NOMO-1 treated with DMSO at 0.1 percent for 48 hours (cell line): ENCODE data around the gene SBF1.
"Not testable (repeated sequence)": the region's sequence is repeated elsewhere in the genome, so short reads cannot be mapped to it uniquely, and the experiment has no call there.

Experiments
- DNase-seq: peaks from one replicate; lab custom pipeline; 2025; ENCODE audit not compliant: unreplicated experiment; lab: John Stamatoyannopoulos, UW

SBF1 gene

DNA sequence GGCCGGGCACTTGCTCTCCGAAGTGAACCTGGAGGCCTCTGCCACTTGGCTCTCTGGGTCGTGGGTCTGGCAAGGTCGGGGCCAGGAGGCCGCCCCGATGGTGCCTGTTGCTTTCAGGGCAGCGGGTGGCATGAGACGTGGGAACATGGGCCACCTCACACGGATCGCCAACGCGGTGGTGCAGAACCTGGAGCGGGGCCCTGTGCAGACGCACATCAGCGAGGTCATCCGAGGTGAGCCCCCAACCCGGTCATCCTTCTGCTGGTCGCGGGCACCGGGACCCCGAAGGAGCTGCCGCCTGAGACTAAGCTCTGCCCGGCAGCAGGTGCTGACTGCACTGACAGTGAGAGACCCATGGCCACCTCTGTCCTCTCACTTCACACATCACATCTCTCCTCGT lies 40.0 kb downstream of the SBF1 start:
- no peak for DNase-seq

GRCh38 chr22:50432877-50433510 lies 41.8 kb downstream of the SBF1 start:
- DNase-seq = not testable (repeated sequence)

- DNase-seq = no peak
These were observed 42.5 kb downstream of the SBF1 start for GRCh38 chr22:50432131-50432876.

- DNase-seq = no peak
These were observed 49.5 kb downstream of the SBF1 start for GRCh38 chr22:50425179-50425916.

DNA sequence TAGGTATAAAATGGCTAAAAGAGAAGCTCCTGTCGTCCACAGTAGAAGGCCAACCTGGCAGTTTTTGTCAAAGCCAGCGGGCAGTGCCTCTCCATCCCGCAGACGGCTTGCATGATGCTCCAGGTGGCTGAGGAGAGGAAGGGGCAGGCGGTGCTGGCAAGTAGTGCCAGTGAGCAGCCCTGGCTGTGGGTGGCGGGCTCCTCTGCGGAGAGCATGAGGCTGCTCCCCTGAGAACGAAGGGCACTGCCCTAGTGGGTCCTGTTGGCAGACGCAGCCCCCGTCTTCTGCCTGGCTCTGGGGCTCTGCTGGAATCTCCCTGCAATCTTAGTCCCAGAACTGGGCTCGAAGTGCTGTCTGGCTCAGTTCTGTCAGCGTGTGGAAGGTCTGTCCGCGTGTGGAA lies 50.9 kb downstream of the SBF1 start:
- no peak for DNase-seq

DNA sequence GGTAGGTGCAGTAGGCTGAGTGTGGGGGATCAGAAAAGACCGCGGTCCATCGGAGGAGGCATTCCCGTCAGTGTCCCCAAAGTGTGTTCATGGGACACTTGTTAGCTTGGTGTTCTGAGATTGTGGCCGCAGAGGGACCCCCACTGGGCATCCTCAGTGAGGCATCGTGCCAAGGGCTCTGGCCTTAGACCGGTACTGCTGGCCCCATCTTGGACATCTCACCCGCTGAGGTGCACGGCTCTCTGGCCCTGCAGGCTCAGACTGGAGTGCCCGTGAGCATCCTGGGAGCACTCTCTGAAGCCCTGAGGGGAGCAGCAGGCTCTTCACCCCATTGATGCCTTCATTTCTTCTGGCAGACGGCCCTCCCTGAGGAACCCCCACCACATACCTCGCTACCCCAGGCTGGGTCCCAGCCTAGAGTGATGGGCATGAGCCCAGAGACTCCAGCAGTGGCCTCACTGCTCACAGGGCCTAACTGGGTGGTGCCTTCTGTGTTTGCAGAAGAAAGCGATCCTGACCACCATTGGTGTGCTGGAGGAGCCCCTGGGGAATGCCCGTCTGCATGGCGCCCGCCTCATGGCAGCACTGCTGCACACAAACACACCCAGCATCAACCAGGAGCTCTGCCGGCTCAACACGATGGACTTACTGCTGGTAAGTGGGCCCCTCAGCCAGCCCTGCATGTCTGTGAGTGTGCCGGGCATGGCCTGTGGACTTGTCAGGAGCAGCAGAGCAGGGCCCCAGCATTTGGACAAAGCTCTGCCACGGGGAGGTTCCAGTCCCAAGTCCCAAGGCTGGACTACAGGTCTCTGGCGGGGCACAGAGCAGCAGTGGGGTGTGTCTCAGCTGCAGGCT lies 51.6 kb downstream of the SBF1 start:
- DNase-seq = no peak

DNA sequence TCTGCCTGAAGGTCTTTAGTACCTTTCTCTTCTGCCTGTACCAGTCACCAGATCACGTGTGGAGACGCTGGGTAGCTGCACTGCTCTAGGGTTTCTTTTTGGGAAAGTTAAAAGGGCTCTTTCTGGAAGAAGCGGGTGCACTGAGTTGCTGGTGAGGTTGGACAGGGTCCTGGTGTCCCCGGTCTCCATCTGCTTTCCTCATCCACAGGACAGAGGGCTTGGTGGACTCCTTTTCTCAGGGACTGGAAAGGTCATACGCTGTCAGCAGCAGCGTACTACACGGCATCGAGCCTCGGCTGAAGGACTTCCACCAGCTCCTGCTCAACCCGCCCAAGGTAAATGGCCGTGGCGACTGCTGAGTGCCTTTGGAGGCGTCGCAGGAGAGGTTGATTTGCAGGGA lies 52.8 kb downstream of the SBF1 start:
- no peak for DNase-seq

- DNase-seq = no peak
These were observed 54.3 kb downstream of the SBF1 start for GRCh38 chr22:50420581-50420980.

DNA sequence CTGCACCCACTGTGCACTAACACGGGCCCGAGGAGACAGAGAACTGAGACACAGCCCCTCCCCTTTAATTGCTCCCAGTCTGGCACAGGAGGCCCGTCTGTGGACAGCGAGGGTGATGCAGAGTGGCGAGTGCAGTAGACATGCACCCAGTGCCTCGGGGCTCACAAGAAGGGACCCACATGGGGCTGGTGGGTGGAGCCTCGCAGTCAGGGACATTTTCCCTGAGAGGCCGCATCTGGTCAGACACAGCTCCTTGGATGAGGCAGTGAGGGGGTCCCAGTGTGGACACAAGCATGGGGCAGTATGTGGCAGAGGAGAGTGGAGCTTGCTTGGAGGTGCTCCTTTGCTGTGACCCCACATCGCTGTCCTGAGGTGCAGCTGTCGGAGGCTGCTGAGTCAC lies 54.8 kb downstream of the SBF1 start:
- DNase-seq = no peak

DNA sequence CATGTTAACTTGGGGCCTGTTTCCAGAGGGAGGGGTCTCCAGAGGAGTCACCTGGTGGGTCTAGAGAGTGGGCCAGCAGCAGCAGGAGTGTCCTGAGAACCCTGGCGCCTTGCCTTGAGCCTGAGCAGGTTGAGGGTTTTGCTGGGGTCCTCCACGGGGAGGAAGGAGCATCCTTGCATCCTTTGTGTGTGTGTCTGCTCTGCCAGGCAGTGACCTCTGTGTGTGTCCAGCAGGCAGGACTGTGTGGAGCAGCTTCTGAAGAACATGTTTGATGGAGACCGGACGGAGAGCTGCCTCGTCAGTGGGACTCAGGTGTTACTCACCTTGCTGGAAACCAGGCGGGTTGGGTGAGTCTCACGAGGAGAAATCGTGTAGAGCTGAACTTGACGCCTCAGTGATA lies 55.7 kb downstream of the SBF1 start:
- no peak for DNase-seq

- DNase-seq = no peak
These were observed 56.2 kb downstream of the SBF1 start for GRCh38 chr22:50418624-50419023.

- DNase-seq = no peak
These were observed 57.2 kb downstream of the SBF1 start for GRCh38 chr22:50417411-50418210.

DNA sequence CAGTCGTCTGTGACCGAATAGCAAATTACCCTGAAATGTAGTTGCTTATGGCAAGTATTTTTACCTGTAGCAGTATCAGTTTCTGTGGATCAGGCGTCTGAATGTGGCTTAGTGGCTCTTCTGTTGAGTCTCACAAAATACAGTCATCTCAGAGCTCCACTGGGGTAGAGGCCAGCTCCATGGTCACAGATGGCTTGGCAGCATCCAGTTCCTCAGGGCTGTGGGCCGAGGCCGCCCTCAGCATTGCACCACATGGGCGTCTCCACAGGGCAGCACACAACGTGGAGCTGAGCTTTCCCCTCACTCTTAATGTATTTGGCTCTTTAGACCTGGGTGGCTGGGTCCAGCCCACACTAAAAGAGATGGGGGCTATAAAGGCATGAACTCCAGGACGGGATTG lies 57.8 kb downstream of the SBF1 start:
- DNase-seq = no peak

- no peak for DNase-seq
These were observed 59.4 kb downstream of the SBF1 start for GRCh38 chr22:50415426-50415825.

- DNase-seq = no peak
These were observed 60.2 kb downstream of the SBF1 start for GRCh38 chr22:50414476-50415248.

- DNase-seq = not testable (repeated sequence)
These were observed 65.9 kb downstream of the SBF1 start for GRCh38 chr22:50408954-50409353.

- DNase-seq = no peak
These were observed 66.5 kb downstream of the SBF1 start for GRCh38 chr22:50408311-50408710.

GRCh38 chr22:50406416-50407170 lies 68.2 kb downstream of the SBF1 start:
- no peak for DNase-seq

- DNase-seq = no peak
These were observed 71.1 kb downstream of the SBF1 start for GRCh38 chr22:50403701-50404101.
